Progenitor cell of endocrine pancreas (in vitro differentiated cells): Measurements from ENCODE around the gene CNTLN. TPM values are rescaled to one million over a fixed set of nuclear protein-coding genes. Genes with fewer than 3 reads are reported as not detected.
"Not testable (repeated sequence)": the region's sequence is repeated elsewhere in the genome, so short reads cannot be mapped to it uniquely, and the experiment has no call there.

Experiments used
- DNase-seq: peaks from one replicate; pipeline ENCODE4 v3.0.0; 2021; ENCODE audit warnings: low spot score; ENCODE audit not compliant: unreplicated experiment
- H3K27ac Mint-ChIP-seq: 2 replicates; pipeline ENCODE4 v1.8.0; 2021; ENCODE audit warnings: mild to moderate bottlenecking, moderate library complexity, mixed read lengths
- H3K27me3 Mint-ChIP-seq: 2 replicates; pipeline ENCODE4 v1.8.0; 2021; ENCODE audit warnings: mixed read lengths
- H3K36me3 Mint-ChIP-seq: 2 replicates; pipeline ENCODE4 v1.8.0; 2022; ENCODE audit warnings: mixed read lengths; ENCODE audit not compliant: insufficient read depth
- H3K4me1 Mint-ChIP-seq: 2 replicates; pipeline ENCODE4 v1.8.0; 2021; ENCODE audit warnings: low read depth, mixed read lengths
- H3K4me3 Mint-ChIP-seq: 2 replicates; pipeline ENCODE4 v1.8.0; 2021; ENCODE audit warnings: low read depth, mild to moderate bottlenecking, moderate library complexity, mixed read lengths
- H3K9me3 Mint-ChIP-seq: 2 replicates; pipeline ENCODE4 v1.8.0; 2021; ENCODE audit warnings: low read depth, mixed read lengths
- CTCF ChIP-seq: fragments of 200-600 bp; sonication (generic); IDR thresholded peaks from one replicate; pipeline ENCODE4 v1.5.0; 2021; ENCODE audit warnings: antibody characterized with exemption, mild to moderate bottlenecking; ENCODE audit not compliant: unreplicated experiment
- total RNA-seq: library from RNA; stranded (reverse); gene quantifications from 2 replicates; pipeline ENCODE4 v1.2.1, GENCODE V29; 2021

CNTLN gene
- total RNA-seq, 1 donor from 2014 or later, result 7.8 TPM

- Mint-ChIP-seq H3K27me3 (no peaks in the 10 kb centered on the region), H3K4me3 (no peak overlapping the region), H3K9me3 (peaks cover 4% of the 10 kb centered on the region), H3K27ac (peak overlapping the region; percentile 91), H3K4me1 (peaks cover 14% of the 10 kb centered on the region), H3K36me3 (peaks cover 2% of the 10 kb centered on the region)
- no peak for DNase-seq
- TF ChIP-seq CTCF, result no peak
Observed at GRCh38 chr9:17230646-17231045, 95.8 kb downstream of the CNTLN start.

GRCh38 chr9:17236147-17236546 lies 101.3 kb downstream of the CNTLN start:
- TF ChIP-seq CTCF, result no peak
- no peak for DNase-seq
- no peak overlapping the region for H3K4me3 Mint-ChIP-seq
- no peak overlapping the region for H3K27ac Mint-ChIP-seq
- H3K36me3 Mint-ChIP-seq, result peaks cover 6% of the 10 kb centered on the region
- H3K9me3 Mint-ChIP-seq, result peaks cover 7% of the 10 kb centered on the region
- no peaks in the 10 kb centered on the region for H3K27me3 Mint-ChIP-seq
- H3K4me1 Mint-ChIP-seq, result peaks cover 5% of the 10 kb centered on the region

GRCh38 chr9:17246770-17247169 lies 111.9 kb downstream of the CNTLN start:
- peaks cover 15% of the 10 kb centered on the region for H3K36me3 Mint-ChIP-seq
- H3K4me1 Mint-ChIP-seq, result no peaks in the 10 kb centered on the region
- no peak for DNase-seq
- H3K27ac Mint-ChIP-seq, result no peak overlapping the region
- no peaks in the 10 kb centered on the region for H3K27me3 Mint-ChIP-seq
- peaks cover 31% of the 10 kb centered on the region for H3K9me3 Mint-ChIP-seq
- no peak overlapping the region for H3K4me3 Mint-ChIP-seq
- no peak for TF ChIP-seq CTCF

DNA sequence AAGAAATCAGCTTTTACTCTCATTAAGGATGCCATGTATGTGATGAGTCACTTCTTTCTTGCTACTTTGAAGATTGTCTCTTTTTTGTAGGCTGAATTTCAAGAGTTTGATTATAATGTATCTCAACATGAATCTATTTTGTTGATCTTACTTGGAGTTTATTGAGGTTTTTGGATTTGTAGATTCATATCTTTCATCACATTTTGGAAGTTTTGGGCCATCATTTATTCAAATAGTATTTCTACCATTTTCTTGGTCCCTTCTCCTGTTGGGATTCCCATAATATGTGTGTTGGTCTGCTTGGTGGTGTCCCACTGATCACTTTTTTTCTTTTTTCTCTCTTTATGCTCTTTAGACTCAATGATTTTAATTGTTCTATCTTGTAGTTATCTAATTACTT lies 116.3 kb downstream of the CNTLN start:
- no peak for DNase-seq
- H3K4me1 Mint-ChIP-seq, result no peaks in the 10 kb centered on the region
- no peak overlapping the region for H3K4me3 Mint-ChIP-seq
- H3K27ac Mint-ChIP-seq, result no peak overlapping the region
- no peaks in the 10 kb centered on the region for H3K27me3 Mint-ChIP-seq
- peaks cover 42% of the 10 kb centered on the region for H3K9me3 Mint-ChIP-seq
- peaks cover 13% of the 10 kb centered on the region for H3K36me3 Mint-ChIP-seq
- TF ChIP-seq CTCF, result no peak

DNA sequence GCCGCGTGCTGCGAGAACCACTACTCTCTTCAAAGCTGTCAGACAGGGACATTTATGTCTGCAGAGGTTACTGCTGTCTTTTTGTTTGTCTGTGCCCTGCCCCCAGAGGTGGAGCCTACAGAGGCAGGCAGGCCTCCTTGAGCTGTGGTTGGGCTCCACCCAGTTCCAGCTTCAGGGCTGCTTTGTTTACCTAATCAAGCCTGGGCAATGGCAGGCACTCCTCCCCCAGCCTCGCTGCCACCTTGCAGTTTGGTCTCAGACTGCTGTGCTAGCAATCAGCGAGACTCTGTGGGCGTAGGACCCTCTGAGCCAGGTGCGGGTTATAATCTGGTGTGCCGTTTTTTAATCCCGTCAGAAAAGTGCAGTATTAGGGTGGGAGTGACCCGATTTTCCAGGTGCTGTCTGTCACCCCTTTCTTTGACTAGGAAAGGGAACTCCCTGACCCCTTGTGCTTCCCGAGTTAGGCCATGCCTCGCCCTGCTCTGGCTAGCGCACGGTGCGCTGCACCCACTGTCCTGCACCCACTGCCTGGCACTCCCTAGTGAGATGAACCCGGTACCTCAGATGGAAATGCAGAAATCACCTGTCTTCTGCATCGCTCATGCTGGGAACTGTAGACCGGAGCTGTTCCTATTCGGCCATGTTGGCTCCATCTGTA lies 133.8 kb downstream of the CNTLN start:
- Mint-ChIP-seq H3K4me3 (peak overlapping the region; percentile 70), H3K27ac (peak overlapping the region; percentile 93), H3K9me3 (peaks cover 11% of the 10 kb centered on the region)
- H3K4me1 Mint-ChIP-seq, H3K36me3 Mint-ChIP-seq, H3K27me3 Mint-ChIP-seq: not testable (repeated sequence)
- peak; percentile 15 for DNase-seq

DNA sequence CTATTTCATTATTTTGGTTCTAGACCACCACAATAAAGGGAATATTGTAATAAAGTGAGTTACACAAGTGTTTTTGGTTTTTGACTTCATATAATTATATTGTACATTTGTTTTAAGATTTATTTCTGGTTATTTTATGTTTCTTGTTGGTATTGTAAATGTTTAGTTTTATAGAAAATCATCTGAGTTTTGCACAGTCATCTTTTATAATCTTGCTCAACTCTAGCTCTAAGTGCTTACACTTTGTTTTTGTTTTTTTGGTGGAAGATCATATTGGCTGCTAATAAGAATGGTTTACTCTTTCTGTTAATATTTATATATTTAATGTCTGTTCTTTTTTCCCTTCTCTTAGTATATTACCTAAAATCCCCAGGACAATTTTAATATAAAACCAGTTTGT lies 135.0 kb downstream of the CNTLN start:
- no peak for DNase-seq
- Mint-ChIP-seq H3K4me1 (peaks cover 6% of the 10 kb centered on the region), H3K27me3 (no peaks in the 10 kb centered on the region), H3K27ac (no peak overlapping the region), H3K36me3 (peaks cover 1% of the 10 kb centered on the region), H3K9me3 (peaks cover 11% of the 10 kb centered on the region), H3K4me3 (no peak overlapping the region)
- TF ChIP-seq CTCF, result no peak
